ENCODE measurements around the gene LEUTX.

Gene LEUTX

DNA sequence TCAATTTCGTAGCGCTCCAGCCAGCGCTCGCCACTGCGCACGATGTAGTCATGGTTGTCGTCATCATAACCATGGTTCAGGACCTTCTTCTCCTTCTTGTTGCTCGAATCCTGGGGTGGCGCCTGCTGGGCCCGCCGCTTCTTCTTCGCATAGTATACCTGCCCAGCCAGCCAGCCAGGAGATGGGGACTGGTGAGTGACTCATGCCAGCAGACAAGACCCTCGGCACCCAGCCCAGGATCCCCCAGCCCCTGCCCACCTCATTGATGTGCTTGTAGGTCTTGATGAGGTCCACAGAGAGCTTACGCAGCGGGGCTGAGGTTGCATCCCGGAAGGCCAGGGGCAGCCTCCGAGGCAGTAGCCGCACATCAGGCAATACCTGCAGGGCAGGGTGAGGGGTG lies 51.8 kb downstream of the LEUTX start:
- TF ChIP-seq SIN3A (IDR thresholded peaks at IDR 0.05; ENCODE audit: borderline replicate concordance, insufficient read depth, low read length) (no peak), TAF1 (IDR thresholded peaks at IDR 0.05; ENCODE audit: borderline replicate concordance, insufficient read depth, low read length) (no peak), POLR2AphosphoS5 (IDR thresholded peaks at IDR 0.05; ENCODE audit: low read depth, low read length) (no peak), FOXP2 (optimal IDR thresholded peaks at IDR 0.05; ENCODE audit: borderline replicate concordance, extremely low read depth, extremely low read length, insufficient read depth) (no peak)
- TF ChIP-seq, protein P1, sequence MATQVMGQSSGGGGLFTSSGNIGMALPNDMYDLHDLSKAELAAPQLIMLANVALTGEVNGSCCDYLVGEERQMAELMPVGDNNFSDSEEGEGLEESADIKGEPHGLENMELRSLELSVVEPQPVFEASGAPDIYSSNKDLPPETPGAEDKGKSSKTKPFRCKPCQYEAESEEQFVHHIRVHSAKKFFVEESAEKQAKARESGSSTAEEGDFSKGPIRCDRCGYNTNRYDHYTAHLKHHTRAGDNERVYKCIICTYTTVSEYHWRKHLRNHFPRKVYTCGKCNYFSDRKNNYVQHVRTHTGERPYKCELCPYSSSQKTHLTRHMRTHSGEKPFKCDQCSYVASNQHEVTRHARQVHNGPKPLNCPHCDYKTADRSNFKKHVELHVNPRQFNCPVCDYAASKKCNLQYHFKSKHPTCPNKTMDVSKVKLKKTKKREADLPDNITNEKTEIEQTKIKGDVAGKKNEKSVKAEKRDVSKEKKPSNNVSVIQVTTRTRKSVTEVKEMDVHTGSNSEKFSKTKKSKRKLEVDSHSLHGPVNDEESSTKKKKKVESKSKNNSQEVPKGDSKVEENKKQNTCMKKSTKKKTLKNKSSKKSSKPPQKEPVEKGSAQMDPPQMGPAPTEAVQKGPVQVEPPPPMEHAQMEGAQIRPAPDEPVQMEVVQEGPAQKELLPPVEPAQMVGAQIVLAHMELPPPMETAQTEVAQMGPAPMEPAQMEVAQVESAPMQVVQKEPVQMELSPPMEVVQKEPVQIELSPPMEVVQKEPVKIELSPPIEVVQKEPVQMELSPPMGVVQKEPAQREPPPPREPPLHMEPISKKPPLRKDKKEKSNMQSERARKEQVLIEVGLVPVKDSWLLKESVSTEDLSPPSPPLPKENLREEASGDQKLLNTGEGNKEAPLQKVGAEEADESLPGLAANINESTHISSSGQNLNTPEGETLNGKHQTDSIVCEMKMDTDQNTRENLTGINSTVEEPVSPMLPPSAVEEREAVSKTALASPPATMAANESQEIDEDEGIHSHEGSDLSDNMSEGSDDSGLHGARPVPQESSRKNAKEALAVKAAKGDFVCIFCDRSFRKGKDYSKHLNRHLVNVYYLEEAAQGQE (IDR thresholded peaks at IDR 0.05; ENCODE audit: insufficient read depth in 1 of 2, low read depth in 2 of 2, low read length in 2 of 2), result no peak

DNA sequence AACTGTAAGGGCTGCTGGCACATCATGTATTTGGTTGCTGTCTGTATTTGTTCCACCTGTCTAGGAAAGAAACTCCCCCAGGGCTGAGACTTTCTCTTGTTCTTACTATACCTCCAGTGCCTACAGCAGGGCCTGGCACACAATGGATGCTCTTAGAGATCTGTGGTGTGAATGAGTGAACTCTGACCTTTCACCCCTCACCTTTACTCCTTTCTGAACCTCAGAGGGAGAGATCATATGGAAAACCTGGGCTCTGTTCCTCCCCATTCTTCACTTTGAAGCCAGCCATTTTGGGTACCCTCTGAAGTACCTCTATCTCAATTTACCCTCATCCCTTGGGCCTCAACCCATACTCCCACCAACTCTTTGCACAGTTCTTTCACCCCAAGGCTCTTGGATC lies 52.2 kb downstream of the LEUTX start:
- TF ChIP-seq SIN3A (IDR thresholded peaks at IDR 0.05; ENCODE audit: borderline replicate concordance, insufficient read depth, low read length) (no peak), FOXP2 (optimal IDR thresholded peaks at IDR 0.05; ENCODE audit: borderline replicate concordance, extremely low read depth, extremely low read length, insufficient read depth) (no peak), TAF1 (IDR thresholded peaks at IDR 0.05; ENCODE audit: borderline replicate concordance, insufficient read depth, low read length) (no peak), POLR2AphosphoS5 (IDR thresholded peaks at IDR 0.05; ENCODE audit: low read depth, low read length) (no peak)
- TF ChIP-seq, protein P1 (IDR thresholded peaks at IDR 0.05; ENCODE audit: insufficient read depth in 1 of 2, low read depth in 2 of 2, low read length in 2 of 2), result no peak

DNA sequence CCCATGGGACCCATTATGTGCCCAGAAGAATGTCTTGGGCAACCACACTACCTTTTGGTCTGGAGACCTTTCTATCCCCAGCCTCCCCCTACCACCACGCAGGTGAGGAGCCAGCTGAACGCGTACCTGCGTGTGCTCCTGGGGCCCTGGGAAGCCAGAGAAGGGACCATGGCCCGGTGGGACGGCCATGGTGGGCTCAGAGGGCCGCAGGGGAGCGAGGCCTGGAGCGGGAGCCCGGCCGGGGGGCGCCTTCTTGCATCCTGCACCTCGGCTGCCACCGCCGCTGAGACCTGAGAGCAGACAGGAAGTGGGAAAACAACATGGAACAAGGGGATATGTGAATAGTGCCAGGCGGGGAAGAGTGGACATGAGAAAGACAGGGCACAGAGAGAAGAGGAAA lies 53.0 kb downstream of the LEUTX start:
- TF ChIP-seq, protein P1 (IDR thresholded peaks at IDR 0.05; ENCODE audit: insufficient read depth in 1 of 2, low read depth in 2 of 2, low read length in 2 of 2), result no peak
- TF ChIP-seq TAF1 (IDR thresholded peaks at IDR 0.05; ENCODE audit: borderline replicate concordance, insufficient read depth, low read length), result no peak
- TF ChIP-seq POLR2AphosphoS5 (IDR thresholded peaks at IDR 0.05; ENCODE audit: low read depth, low read length), result no peak
- TF ChIP-seq FOXP2 (optimal IDR thresholded peaks at IDR 0.05; ENCODE audit: borderline replicate concordance, extremely low read depth, extremely low read length, insufficient read depth), result no peak
- no peak for TF ChIP-seq SIN3A (IDR thresholded peaks at IDR 0.05; ENCODE audit: borderline replicate concordance, insufficient read depth, low read length)

DNA sequence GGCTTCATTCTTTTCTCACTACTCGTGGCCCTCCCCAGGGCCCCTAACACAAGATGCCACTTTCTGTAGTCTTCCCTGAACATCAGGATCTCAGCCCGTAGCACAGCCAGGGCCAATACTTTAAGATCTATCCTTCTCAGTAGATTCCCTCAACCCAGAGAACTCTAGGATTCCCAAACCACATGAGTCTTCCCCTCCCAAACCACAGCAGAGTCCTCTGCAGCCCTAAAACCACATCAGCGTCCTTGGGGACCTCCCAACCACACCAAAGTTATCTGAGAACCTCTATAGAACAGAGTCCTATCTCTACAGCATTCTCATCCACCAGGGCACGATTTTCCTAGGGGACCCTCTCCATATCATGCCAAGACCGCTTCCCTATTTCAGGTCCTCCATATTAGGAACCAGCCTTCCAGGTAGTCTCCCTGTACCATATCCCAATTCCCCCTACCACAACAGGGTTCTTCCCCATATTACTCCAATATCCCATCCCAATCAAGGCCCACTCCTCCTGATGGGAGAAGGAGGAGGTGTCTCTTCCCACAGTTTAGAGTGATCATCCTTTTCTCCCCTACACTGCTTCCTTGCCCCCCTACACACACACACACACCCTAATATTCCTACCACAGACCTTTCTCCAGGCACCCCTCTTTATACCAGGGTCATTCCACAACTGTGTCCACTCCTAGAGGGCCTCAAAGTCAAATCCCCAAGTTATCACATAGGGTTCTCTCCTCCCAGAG lies 53.9 kb downstream of the LEUTX start:
- TF ChIP-seq POLR2AphosphoS5 (IDR thresholded peaks at IDR 0.05; ENCODE audit: low read depth, low read length), result no peak
- TF ChIP-seq SIN3A (IDR thresholded peaks at IDR 0.05; ENCODE audit: borderline replicate concordance, insufficient read depth, low read length), result no peak
- TF ChIP-seq FOXP2 (optimal IDR thresholded peaks at IDR 0.05; ENCODE audit: borderline replicate concordance, extremely low read depth, extremely low read length, insufficient read depth), result no peak
- TF ChIP-seq, protein P1 (IDR thresholded peaks at IDR 0.05; ENCODE audit: insufficient read depth in 1 of 2, low read depth in 2 of 2, low read length in 2 of 2), result no peak
- no peak for TF ChIP-seq TAF1 (IDR thresholded peaks at IDR 0.05; ENCODE audit: borderline replicate concordance, insufficient read depth, low read length)
